SK-N-SH treated with all-trans-retinoic acid at 6 μM for 48 hours (cell line): Measurements from ENCODE around the gene RIC1.

ENCODE experiments used
- ATAC-seq: fragments of 200-7000 bp; cut with Tn5 transposase; 3 replicates; pipeline ENCODE4 v1.9.1; 2020; ENCODE audit warnings: mild to moderate bottlenecking, moderate library complexity
- ARNTL ChIP-seq: fragments of 450-650 bp; formaldehyde crosslinking; IDR thresholded peaks from 2 replicates; pipeline ENCODE4 v1.5.0; 2020; ENCODE audit warnings: low read depth, mild to moderate bottlenecking, moderate library complexity, borderline replicate concordance
- BACH2 ChIP-seq: fragments of 250-450 bp; sonication (Bioruptor Pico); IDR thresholded peaks from 2 replicates; pipeline ENCODE4 v1.9.0; 2021; ENCODE audit warnings: mild to moderate bottlenecking, borderline replicate concordance
- CSDC2 ChIP-seq: fragments of 250-450 bp; sonication (Bioruptor Pico); IDR thresholded peaks from 2 replicates; pipeline ENCODE4 v1.5.0; 2020; ENCODE audit warnings: mild to moderate bottlenecking, moderate library complexity
- CSRNP3 ChIP-seq: fragments of 250-450 bp; sonication (Bioruptor Pico); IDR thresholded peaks from 2 replicates; pipeline ENCODE4 v1.5.1; 2021; ENCODE audit warnings: mild to moderate bottlenecking, moderate library complexity
- ESRRG ChIP-seq: fragments of 250-450 bp; sonication (Bioruptor Pico); IDR thresholded peaks from 2 replicates; pipeline ENCODE4 v1.6.1; 2021; ENCODE audit warnings: mild to moderate bottlenecking
- GLIS3 ChIP-seq: fragments of 250-450 bp; sonication (Bioruptor Pico); IDR thresholded peaks from 2 replicates; pipeline ENCODE4 v1.5.0; 2020; ENCODE audit warnings: mild to moderate bottlenecking, moderate library complexity
- ISL1 ChIP-seq: fragments of 250-450 bp; sonication (Bioruptor Pico); IDR thresholded peaks from 2 replicates; pipeline ENCODE4 v2.1.2; 2022; ENCODE audit warnings: mild to moderate bottlenecking, moderate library complexity
- POU6F1 ChIP-seq: fragments of 250-450 bp; sonication (Bioruptor Pico); IDR thresholded peaks from 2 replicates; pipeline ENCODE4 v1.8.0; 2021; ENCODE audit warnings: low read depth, mild to moderate bottlenecking, moderate library complexity, borderline replicate concordance
- PPARA ChIP-seq: fragments of 250-450 bp; sonication (Bioruptor Pico); IDR thresholded peaks from 2 replicates; pipeline ENCODE4 v1.5.0; 2020; ENCODE audit warnings: mild to moderate bottlenecking, borderline replicate concordance
- SNAI2 ChIP-seq: fragments of 250-450 bp; sonication (Bioruptor Pico); IDR thresholded peaks from 2 replicates; pipeline ENCODE4 v1.5.0; 2020; ENCODE audit warnings: mild to moderate bottlenecking, moderate library complexity
- TCF4 ChIP-seq: fragments of 250-450 bp; sonication (Bioruptor Pico); IDR thresholded peaks from 2 replicates; pipeline ENCODE4 v1.8.0; 2021; ENCODE audit warnings: mild to moderate bottlenecking, moderate library complexity, borderline replicate concordance
- TOX ChIP-seq: fragments of 250-450 bp; sonication (Bioruptor Pico); IDR thresholded peaks from 2 replicates; pipeline ENCODE4 v1.8.0; 2021; ENCODE audit warnings: mild to moderate bottlenecking, moderate library complexity, borderline replicate concordance
- ZC3H10 ChIP-seq: fragments of 250-450 bp; sonication (Bioruptor Pico); IDR thresholded peaks from 2 replicates; pipeline ENCODE4 v1.5.1; 2021; ENCODE audit warnings: mild to moderate bottlenecking, moderate library complexity
- ZFP3 ChIP-seq: fragments of 250-450 bp; sonication (Bioruptor Pico); IDR thresholded peaks from 2 replicates; pipeline ENCODE4 v1.5.0; 2020; ENCODE audit warnings: mild to moderate bottlenecking, moderate library complexity
- ZFP30 ChIP-seq: fragments of 450-650 bp; formaldehyde crosslinking; IDR thresholded peaks from 2 replicates; pipeline ENCODE4 v1.5.0; 2022; ENCODE audit warnings: mild to moderate bottlenecking, moderate library complexity
- ZNF565 ChIP-seq: fragments of 450-650 bp; formaldehyde crosslinking; conservative IDR thresholded peaks from 2 replicates; pipeline ENCODE4 v1.5.0; 2020; ENCODE audit warnings: low read depth, mild to moderate bottlenecking, moderate library complexity
- ZNF70 ChIP-seq: fragments of 450-650 bp; formaldehyde crosslinking; IDR thresholded peaks from 2 replicates; pipeline ENCODE4 v1.5.0; 2020; ENCODE audit warnings: mild to moderate bottlenecking, moderate library complexity
- ZNF8 ChIP-seq: fragments of 450-650 bp; formaldehyde crosslinking; IDR thresholded peaks from 2 replicates; pipeline ENCODE4 v1.5.0; 2020; ENCODE audit warnings: mild to moderate bottlenecking, moderate library complexity
- TF ChIP-seq, protein P1 (sequence below): fragments of 250-450 bp; sonication (Bioruptor Pico); IDR thresholded peaks from 2 replicates; pipeline ENCODE4 v1.5.1; 2020; ENCODE audit warnings: low read depth, mild to moderate bottlenecking, moderate library complexity
- TF ChIP-seq, protein P2 (sequence below): fragments of 250-450 bp; sonication (Bioruptor Pico); IDR thresholded peaks from 2 replicates; pipeline ENCODE4 v1.8.0; 2020; ENCODE audit warnings: mild to moderate bottlenecking, moderate library complexity, borderline replicate concordance

RIC1 gene

GRCh38 chr9:5786370-5787127, 157.6 kb downstream of the RIC1 start:
- no peak for TF ChIP-seq ARNTL (CRISPR knock-in tag)
- TF ChIP-seq, protein P1, sequence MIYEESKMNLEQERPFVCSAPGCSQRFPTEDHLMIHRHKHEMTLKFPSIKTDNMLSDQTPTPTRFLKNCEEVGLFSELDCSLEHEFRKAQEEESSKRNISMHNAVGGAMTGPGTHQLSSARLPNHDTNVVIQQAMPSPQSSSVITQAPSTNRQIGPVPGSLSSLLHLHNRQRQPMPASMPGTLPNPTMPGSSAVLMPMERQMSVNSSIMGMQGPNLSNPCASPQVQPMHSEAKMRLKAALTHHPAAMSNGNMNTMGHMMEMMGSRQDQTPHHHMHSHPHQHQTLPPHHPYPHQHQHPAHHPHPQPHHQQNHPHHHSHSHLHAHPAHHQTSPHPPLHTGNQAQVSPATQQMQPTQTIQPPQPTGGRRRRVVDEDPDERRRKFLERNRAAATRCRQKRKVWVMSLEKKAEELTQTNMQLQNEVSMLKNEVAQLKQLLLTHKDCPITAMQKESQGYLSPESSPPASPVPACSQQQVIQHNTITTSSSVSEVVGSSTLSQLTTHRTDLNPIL (CRISPR knock-in tag): no peak
- TF ChIP-seq TOX: no peak
- TF ChIP-seq PPARA (CRISPR knock-in tag): no peak
- TF ChIP-seq BACH2 (CRISPR knock-in tag): no peak
- TF ChIP-seq ISL1 (CRISPR knock-in tag): no peak
- TF ChIP-seq CSRNP3 (CRISPR knock-in tag): no peak
- TF ChIP-seq ZNF70 (CRISPR knock-in tag): no peak
- no peak for TF ChIP-seq ESRRG
- TF ChIP-seq, all 23 proteins: peak for 0
- ATAC-seq: peak; percentile 56

DNA sequence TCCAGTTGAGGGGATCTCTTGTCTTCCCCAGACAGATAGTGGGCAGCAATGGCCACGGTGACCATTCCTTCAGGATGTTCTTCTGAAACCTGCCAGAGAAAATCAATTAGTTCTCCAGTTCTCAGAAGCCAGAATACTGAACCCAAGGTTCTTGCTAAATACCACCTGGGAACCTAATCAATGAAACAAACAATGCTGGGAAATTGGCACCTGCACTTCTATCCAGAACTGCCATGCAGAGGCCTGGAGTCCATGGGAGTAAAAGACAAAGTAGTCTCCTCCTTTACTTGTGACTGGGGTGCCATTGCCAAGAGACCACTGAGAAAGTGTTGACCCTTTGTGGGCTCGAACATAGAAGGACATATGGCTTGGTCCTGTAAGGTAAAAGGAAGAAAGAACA, 158.3 kb downstream of the RIC1 start:
- ATAC-seq: no peak

GRCh38 chr9:5787759-5788302, 158.9 kb downstream of the RIC1 start:
- no peak for ATAC-seq
- TF ChIP-seq ZNF565 (CRISPR knock-in tag) (no peak), CSRNP3 (CRISPR knock-in tag) (no peak), ARNTL (CRISPR knock-in tag) (no peak), ZNF8 (CRISPR knock-in tag) (no peak), ESRRG (no peak), PPARA (CRISPR knock-in tag) (no peak), CSDC2 (CRISPR knock-in tag) (no peak)
- TF ChIP-seq, protein P2, sequence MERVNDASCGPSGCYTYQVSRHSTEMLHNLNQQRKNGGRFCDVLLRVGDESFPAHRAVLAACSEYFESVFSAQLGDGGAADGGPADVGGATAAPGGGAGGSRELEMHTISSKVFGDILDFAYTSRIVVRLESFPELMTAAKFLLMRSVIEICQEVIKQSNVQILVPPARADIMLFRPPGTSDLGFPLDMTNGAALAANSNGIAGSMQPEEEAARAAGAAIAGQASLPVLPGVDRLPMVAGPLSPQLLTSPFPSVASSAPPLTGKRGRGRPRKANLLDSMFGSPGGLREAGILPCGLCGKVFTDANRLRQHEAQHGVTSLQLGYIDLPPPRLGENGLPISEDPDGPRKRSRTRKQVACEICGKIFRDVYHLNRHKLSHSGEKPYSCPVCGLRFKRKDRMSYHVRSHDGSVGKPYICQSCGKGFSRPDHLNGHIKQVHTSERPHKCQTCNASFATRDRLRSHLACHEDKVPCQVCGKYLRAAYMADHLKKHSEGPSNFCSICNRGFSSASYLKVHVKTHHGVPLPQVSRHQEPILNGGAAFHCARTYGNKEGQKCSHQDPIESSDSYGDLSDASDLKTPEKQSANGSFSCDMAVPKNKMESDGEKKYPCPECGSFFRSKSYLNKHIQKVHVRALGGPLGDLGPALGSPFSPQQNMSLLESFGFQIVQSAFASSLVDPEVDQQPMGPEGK (CRISPR knock-in tag): no peak

More for the DNA sequence above, 158.3 kb downstream of the RIC1 start:
- no peak for TF ChIP-seq TOX
- no peak for TF ChIP-seq GLIS3 (CRISPR knock-in tag)
- TF ChIP-seq ZFP3 (CRISPR knock-in tag): no peak
- TF ChIP-seq CSDC2 (CRISPR knock-in tag): no peak
- TF ChIP-seq ZC3H10: no peak
- no peak for TF ChIP-seq TCF4 (CRISPR knock-in tag)
- no peak for TF ChIP-seq ISL1 (CRISPR knock-in tag)
- TF ChIP-seq ZNF565 (CRISPR knock-in tag): no peak
- TF ChIP-seq ARNTL (CRISPR knock-in tag): no peak

- ATAC-seq: no peak
- TF ChIP-seq ZFP3 (CRISPR knock-in tag): no peak
Measured at GRCh38 chr9:5789489-5789888, 160.6 kb downstream of the RIC1 start.

- no peak for ATAC-seq
- TF ChIP-seq, protein P2 (CRISPR knock-in tag): no peak
- TF ChIP-seq SNAI2 (CRISPR knock-in tag): no peak
- TF ChIP-seq GLIS3 (CRISPR knock-in tag): no peak
- no peak for TF ChIP-seq POU6F1
- TF ChIP-seq ZFP30: no peak
- no peak for TF ChIP-seq TCF4 (CRISPR knock-in tag)
- TF ChIP-seq ISL1 (CRISPR knock-in tag): no peak
- TF ChIP-seq ZFP3 (CRISPR knock-in tag): no peak
Measured at GRCh38 chr9:5790923-5791322, 162.0 kb downstream of the RIC1 start.
